ENCODE data around the gene BEND7.

DNA sequence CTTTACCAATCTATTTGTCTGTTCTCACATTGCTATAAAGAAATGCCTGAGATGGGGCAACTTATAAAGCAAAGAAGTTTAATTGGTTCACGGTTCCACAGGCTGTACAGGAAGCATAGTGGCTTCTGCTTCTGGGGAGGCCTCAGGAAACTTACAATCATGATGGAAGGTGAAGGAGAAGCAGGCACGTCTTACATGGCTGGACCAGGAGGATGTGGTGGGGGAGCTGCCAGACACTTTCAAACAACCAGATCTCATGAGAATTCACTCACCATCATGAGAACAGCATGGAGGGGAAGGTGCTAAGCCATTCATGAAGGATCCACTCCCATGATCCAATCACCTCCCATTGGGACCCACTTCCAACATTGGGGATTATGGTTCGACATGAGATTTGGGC, 115.9 kb downstream of the BEND7 start:
- no peak for TF ChIP-seq POLR2AphosphoS5 (IDR thresholded peaks at IDR 0.05)
- TF ChIP-seq, protein P1, sequence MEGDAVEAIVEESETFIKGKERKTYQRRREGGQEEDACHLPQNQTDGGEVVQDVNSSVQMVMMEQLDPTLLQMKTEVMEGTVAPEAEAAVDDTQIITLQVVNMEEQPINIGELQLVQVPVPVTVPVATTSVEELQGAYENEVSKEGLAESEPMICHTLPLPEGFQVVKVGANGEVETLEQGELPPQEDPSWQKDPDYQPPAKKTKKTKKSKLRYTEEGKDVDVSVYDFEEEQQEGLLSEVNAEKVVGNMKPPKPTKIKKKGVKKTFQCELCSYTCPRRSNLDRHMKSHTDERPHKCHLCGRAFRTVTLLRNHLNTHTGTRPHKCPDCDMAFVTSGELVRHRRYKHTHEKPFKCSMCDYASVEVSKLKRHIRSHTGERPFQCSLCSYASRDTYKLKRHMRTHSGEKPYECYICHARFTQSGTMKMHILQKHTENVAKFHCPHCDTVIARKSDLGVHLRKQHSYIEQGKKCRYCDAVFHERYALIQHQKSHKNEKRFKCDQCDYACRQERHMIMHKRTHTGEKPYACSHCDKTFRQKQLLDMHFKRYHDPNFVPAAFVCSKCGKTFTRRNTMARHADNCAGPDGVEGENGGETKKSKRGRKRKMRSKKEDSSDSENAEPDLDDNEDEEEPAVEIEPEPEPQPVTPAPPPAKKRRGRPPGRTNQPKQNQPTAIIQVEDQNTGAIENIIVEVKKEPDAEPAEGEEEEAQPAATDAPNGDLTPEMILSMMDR (IDR thresholded peaks at IDR 0.05): no peak
